B cell (primary cell): ENCODE results near the gene MFSD8. TPM values are rescaled to one million over a fixed set of nuclear protein-coding genes. Genes with fewer than 3 reads are reported as not detected.

Source experiments
- ATAC-seq: fragments of 200-7000 bp; cut with Tn5 transposase; one replicate; pipeline ENCODE4 v1.10.0; 2021; ENCODE audit warnings: low read depth, mild to moderate bottlenecking, moderate number of reproducible peaks, moderate library complexity
- CTCF ChIA-PET: fragments of 350-600 bp; sonication (Branson Sonifier 250); formaldehyde crosslinking; loops from one replicate; lab custom pipeline; 2021; ENCODE audit warnings: antibody characterized with exemption, inconsistent platforms; lab: Charles Lee
- POLR2A ChIA-PET: fragments of 350-600 bp; sonication (Branson Sonifier 250); formaldehyde crosslinking; loops from one replicate; lab custom pipeline; 2021; ENCODE audit warnings: antibody characterized with exemption; lab: Charles Lee
- DNase-seq: peaks from one replicate; pipeline ENCODE4 v3.0.0; 2013
- H2AFZ ChIP-seq: 2 replicates; pipeline ENCODE4 v1.6.1; 2012; ENCODE audit warnings: mild to moderate bottlenecking, low read depth, low read length; ENCODE audit not compliant: insufficient read depth, poor library complexity, severe bottlenecking
- H3K27ac ChIP-seq, 2 donors: 1 replicate in 1 of 2; 2 replicates in 1 of 2; pipeline ENCODE4 v1.5.1; 2012 to 2013; ENCODE audit warnings: low read length in 2 of 2, mild to moderate bottlenecking in 2 of 2, moderate library complexity in 1 of 2
- H3K27me3 ChIP-seq, 4 experiments: fragments of 200-600 bp in 1 of 4; sonication (generic) in 1 of 4; replicated peaks in 1 of 4; 1 replicate in 2 of 4; 2 replicates in 2 of 4; pipeline versions ENCODE4 v1.6.1 to v1.7.0; 2013 to 2016; ENCODE audit warnings: low read length in 3 of 4, mild to moderate bottlenecking in 2 of 4, mixed read lengths in 1 of 4, moderate library complexity in 1 of 4; ENCODE audit not compliant: insufficient read depth in 4 of 4, control insufficient read depth in 3 of 4; ENCODE audit errors: control extremely low read depth in 1 of 4
- H3K36me3 ChIP-seq, 2 experiments: replicated peaks in 1 of 2; 1 replicate in 1 of 2; 2 replicates in 1 of 2; pipeline versions ENCODE4 v1.6.1 to v1.7.1; 2013; ENCODE audit warnings: low read length in 1 of 2; ENCODE audit not compliant: insufficient read depth in 2 of 2, control insufficient read depth in 1 of 2; ENCODE audit errors: control extremely low read depth in 1 of 2, extremely low read depth in 1 of 2
- H3K4me1 ChIP-seq, 2 donors: fragments of 200-600 bp in 1 of 2; sonication (generic) in 1 of 2; 1 replicate in 1 of 2; 2 replicates in 1 of 2; pipeline versions ENCODE4 v1.5.1 to v1.6.1; 2013 to 2017; ENCODE audit warnings: low read length in 2 of 2; ENCODE audit not compliant: control insufficient read depth in 2 of 2, insufficient read depth in 2 of 2
- H3K4me2 ChIP-seq: replicated peaks from 2 replicates; pipeline ENCODE3; 2012; ENCODE audit warnings: mild to moderate bottlenecking, low read depth, low read length; ENCODE audit not compliant: poor library complexity, severe bottlenecking
- H3K4me3 ChIP-seq, 5 experiments: fragments of 200-600 bp in 1 of 5; sonication (generic) in 1 of 5; 1 replicate in 3 of 5; 2 replicates in 2 of 5; pipeline versions ENCODE4 v1.5.1 to v1.7.0; 2011 to 2016; ENCODE audit warnings: low read length in 4 of 5, mild to moderate bottlenecking in 4 of 5, low read depth in 2 of 5, control low read depth in 1 of 5, moderate library complexity in 1 of 5; ENCODE audit not compliant: insufficient read depth in 1 of 5; ENCODE audit errors: control extremely low read depth in 1 of 5, extremely low read depth in 1 of 5
- H3K79me2 ChIP-seq: fragments of 200-600 bp; sonication (generic); one replicate; pipeline ENCODE4 v1.6.0; 2016; ENCODE audit warnings: low read length; ENCODE audit not compliant: control insufficient read depth, insufficient read depth
- H3K9ac ChIP-seq: fragments of 200-600 bp; sonication (generic); 2 replicates; pipeline ENCODE4 v1.6.1; 2017; ENCODE audit warnings: mild to moderate bottlenecking, low read length, moderate library complexity
- H3K9me3 ChIP-seq, 3 donors: one replicate each; pipeline versions ENCODE4 v1.6.1 to v1.7.1; 2013; ENCODE audit warnings: low read length in 2 of 3; ENCODE audit not compliant: control insufficient read depth in 2 of 3, insufficient read depth in 1 of 3; ENCODE audit errors: control extremely low read depth in 1 of 3
- H4K20me1 ChIP-seq: 2 replicates; pipeline ENCODE4 v1.6.0; 2012; ENCODE audit warnings: mild to moderate bottlenecking, low read length; ENCODE audit not compliant: insufficient read depth, control insufficient read depth, poor library complexity, severe bottlenecking
- H3K27ac Mint-ChIP-seq: one replicate; pipeline ENCODE4 v1.8.0; 2021; ENCODE audit warnings: mixed read lengths
- H3K27me3 Mint-ChIP-seq: one replicate; pipeline ENCODE4 v1.8.0; 2021; ENCODE audit warnings: mixed read lengths
- H3K4me1 Mint-ChIP-seq: one replicate; pipeline ENCODE4 v1.8.0; 2021; ENCODE audit warnings: mixed read lengths
- H3K4me3 Mint-ChIP-seq: one replicate; pipeline ENCODE4 v1.8.0; 2021; ENCODE audit warnings: mixed read lengths
- H3K9me3 Mint-ChIP-seq: one replicate; pipeline ENCODE4 v1.8.0; 2022; ENCODE audit warnings: mixed read lengths; ENCODE audit not compliant: insufficient read depth
- CTCF ChIP-seq: fragments of 200-600 bp; IDR thresholded peaks from one replicate; pipeline ENCODE4 v1.8.0; 2022; ENCODE audit warnings: antibody characterized with exemption, mild to moderate bottlenecking
- EZH2 ChIP-seq: IDR thresholded peaks from 2 replicates; pipeline ENCODE4 v1.6.1; 2012; ENCODE audit warnings: borderline replicate concordance, low read depth, mild to moderate bottlenecking, moderate library complexity, low read length; ENCODE audit not compliant: insufficient read depth, poor library complexity, severe bottlenecking
- WGBS: methylation state at CpG from one replicate; pipeline ENCODE4 v1.1.5; 2013; ENCODE audit warnings: missing lambda C conversion rate; ENCODE audit not compliant: insufficient coverage; 5-methylcytosine and 5-hydroxymethylcytosine counted together
- intact Hi-C: fragments of 100-400 bp; cut with micrococcal nuclease; formaldehyde crosslinking; loops from one replicate; pipeline ENCODE4 v1.10.0; 2022
- polyA plus RNA-seq: library from polyadenylated mRNA; depleted of rRNA; stranded (reverse); fragments of >200 nt; gene quantifications from 2 replicates; pipeline ENCODE4 v1.2.3, GENCODE V29; 2012
- total RNA-seq, 2 donors: library from RNA; stranded (reverse); fragments of 120-200 nt in 1 of 2; gene quantifications; 1 replicate in 1 of 2; 2 replicates in 1 of 2; pipeline versions ENCODE4 v1.2.3 to v1.2.4, GENCODE V29; 2013 to 2022

Gene MFSD8
- total and polyA plus RNA-seq, 2 donors (not counting 1 experiment from before 2014, with no cell fraction given), result 18.4 to 53.1 TPM

DNA sequence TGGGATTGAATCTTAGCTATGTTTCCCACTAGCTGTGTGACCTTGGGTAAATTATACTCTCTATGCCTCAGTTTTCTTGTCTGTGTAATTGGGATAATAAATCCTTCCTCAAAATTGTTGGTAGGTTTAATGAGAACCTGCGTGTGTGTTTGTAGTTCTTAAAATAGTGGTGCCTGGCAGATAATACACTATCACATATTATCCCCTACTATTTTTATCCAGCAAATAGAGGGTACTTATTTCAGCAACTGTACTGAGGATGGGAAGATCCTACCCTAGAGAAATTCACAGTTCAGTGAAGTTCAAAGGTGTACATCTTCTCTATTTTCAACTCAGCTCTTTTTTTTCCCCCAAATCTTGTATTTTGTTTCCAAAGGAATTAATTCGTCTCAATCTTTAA lies 17.5 kb upstream of the MFSD8 start:
- CTCF ChIA-PET, result no interaction called here
- WGBS, result no CpG with 5 or more reads among the region's 2 CpGs
- POLR2A ChIA-PET, result no interaction called here
- Histone ChIP-seq H3K27me3 (no peaks in the 10 kb centered on the region), H3K9ac (no peak overlapping the region), H3K79me2 (peaks cover 3% of the 10 kb centered on the region), H4K20me1 (no peaks in the 10 kb centered on the region), H2AFZ (no peak overlapping the region), H3K27ac (no peak overlapping the region), H3K4me1 (no peaks in the 10 kb centered on the region), H3K4me3 (no peak overlapping the region), H3K4me2 (no peak overlapping the region), H3K36me3 (peaks cover 8 to 20% of the 10 kb centered on the region in 2 experiments), H3K9me3 (peaks cover 0 to 3% (median 0%) of the 10 kb centered on the region in 3 donors)
- Mint-ChIP-seq H3K27me3 (no peaks in the 10 kb centered on the region), H3K27ac (no peak overlapping the region), H3K4me3 (no peak overlapping the region), H3K9me3 (no peaks in the 10 kb centered on the region), H3K4me1 (no peaks in the 10 kb centered on the region)
- no peak for ATAC-seq
- TF ChIP-seq CTCF, result no peak
- no peak for TF ChIP-seq EZH2
- intact Hi-C loops, result no loop called here
- DNase-seq, result no peak

DNA sequence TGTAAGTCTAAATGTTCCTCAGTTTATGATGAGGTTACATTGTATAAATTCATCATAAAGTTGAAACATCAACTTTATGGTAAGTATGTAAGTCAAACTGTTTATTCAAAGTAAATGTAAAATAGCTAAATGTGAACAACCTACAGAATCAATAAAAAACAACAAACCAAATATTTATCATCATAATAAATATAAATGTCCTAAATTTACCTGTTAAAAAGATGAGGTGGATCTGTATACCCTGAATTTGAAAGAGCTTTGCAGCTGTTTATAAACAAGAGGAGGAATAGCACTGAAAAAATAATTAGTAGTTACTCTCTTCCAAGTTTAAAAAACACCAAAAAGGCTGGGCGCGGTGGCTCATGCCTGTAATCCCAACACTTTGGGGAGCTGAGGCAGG lies 14.0 kb upstream of the MFSD8 start:
- DNase-seq (no peak), ATAC-seq (no peak)
- TF ChIP-seq CTCF (no peak), EZH2 (no peak)
- no peak overlapping the region for H3K9ac ChIP-seq
- H3K4me2 ChIP-seq, result no peak overlapping the region
- peaks cover 6% of the 10 kb centered on the region for H4K20me1 ChIP-seq
- peaks cover 0 to 3% (median 0%) of the 10 kb centered on the region in 3 donors for H3K9me3 ChIP-seq
- ChIA-PET CTCF (interaction anchor here (0.6 kb wide), 1 partner anchor 164 kb away, joined by 3 read pairs; no protein-coding TSS in a partner anchor), POLR2A (no interaction called here)
- H3K4me3 ChIP-seq, result no peak overlapping the region
- Mint-ChIP-seq H3K27ac (no peak overlapping the region), H3K4me1 (no peaks in the 10 kb centered on the region), H3K27me3 (no peaks in the 10 kb centered on the region), H3K9me3 (no peaks in the 10 kb centered on the region), H3K4me3 (no peak overlapping the region)
- no CpG with 5 or more reads among the region's 2 CpGs for WGBS
- peaks cover 16% of the 10 kb centered on the region for H3K79me2 ChIP-seq
- intact Hi-C loops, result no loop called here
- H3K4me1 ChIP-seq, result no peaks in the 10 kb centered on the region
- H3K27me3 ChIP-seq, result no peaks in the 10 kb centered on the region
- peaks cover 0 to 4% of the 10 kb centered on the region in 2 experiments for H3K36me3 ChIP-seq
- H2AFZ ChIP-seq, result no peak overlapping the region
- H3K27ac ChIP-seq, result no peak overlapping the region
